GM19452 (cell line): ENCODE results near the gene NCAPD3.

Experiments
- ATAC-seq: cut with Tn5 transposase; IDR thresholded peaks from one replicate; pipeline ENCODE4 v1.9.1; 2021; ENCODE audit not compliant: unreplicated experiment

The NCAPD3 gene

GRCh38 chr11:134254433-134255183 lies 30.8 kb upstream of the NCAPD3 start:
- no peak for ATAC-seq

GRCh38 chr11:134253188-134253993 lies 29.6 kb upstream of the NCAPD3 start, which contains the start of the genes ACAD8 and THYN1:
ACAD8 (plus strand) TSS chr11:134253568; CDS start chr11:134253601, 33 bp downstream.
THYN1 (minus strand) TSS chr11:134253352; CDS start chr11:134252882, 470 bp downstream.
- ATAC-seq: peak; percentile 99

- ATAC-seq: no peak
Measured at GRCh38 chr11:134252346-134253187, 28.8 kb upstream of the NCAPD3 start.

DNA sequence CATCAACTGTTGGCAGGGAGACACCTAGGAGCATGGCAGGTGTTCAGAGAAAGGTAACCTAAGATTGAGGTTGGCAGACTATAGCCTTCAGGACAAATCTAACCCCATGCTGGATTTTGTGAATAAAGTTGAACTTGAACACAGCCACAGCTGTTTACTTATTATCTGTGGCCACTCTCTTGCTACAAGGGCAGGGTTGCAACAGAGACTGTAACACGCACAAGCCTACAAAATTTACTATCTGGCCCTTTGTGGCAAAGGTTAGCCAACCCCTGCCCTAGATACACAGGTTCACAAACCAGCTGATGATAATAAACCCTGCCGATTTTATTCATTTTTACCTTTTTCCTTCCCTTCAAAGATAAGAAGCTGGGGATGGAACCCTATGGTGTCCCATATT lies 26.9 kb upstream of the NCAPD3 start:
- ATAC-seq: no peak

DNA sequence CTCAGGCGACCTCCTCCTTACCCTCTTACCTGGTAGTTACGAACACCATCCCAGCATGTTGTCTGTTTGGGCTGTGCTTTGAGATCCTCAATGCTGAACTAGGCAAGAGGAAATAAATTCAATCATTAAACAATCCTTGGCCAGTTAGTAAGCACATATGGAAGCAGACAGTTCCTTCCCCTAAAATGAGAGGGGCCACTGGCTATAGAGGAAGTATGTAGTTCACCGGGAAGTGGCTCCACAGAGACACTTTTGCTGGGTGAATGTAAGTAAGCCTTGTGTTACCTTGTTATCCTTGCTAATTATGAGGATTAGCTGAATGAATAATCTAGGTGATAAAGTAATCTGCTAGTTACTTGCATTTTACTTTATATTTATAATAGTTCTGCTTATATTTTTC lies 26.5 kb upstream of the NCAPD3 start:
- no peak for ATAC-seq

DNA sequence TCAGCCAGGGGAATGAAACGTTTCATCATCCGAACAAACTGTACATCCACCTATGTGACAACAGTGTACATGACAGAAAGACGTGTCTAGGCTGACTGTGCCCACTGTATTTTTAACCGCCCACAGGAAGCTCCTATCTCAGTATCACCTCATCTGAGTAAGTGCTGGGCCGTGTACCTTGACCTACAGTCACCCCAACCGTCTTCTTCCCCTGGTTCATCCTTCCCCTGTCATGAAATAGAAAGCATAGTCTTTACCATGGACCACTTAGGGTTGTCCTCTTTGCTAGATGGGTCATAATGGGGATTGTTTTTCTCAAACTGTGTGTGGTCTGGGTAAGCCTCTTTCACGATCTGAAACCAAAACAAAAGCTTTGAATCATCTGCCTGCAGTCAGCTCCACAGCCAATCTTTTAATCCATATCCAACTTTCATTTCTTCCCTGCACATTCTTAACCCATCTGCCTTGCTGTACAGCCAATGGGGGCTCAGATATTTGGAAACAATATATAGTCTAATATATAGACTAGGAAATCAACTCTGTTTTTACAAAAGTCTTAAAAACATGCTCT lies 25.2 kb upstream of the NCAPD3 start:
- no peak for ATAC-seq

DNA sequence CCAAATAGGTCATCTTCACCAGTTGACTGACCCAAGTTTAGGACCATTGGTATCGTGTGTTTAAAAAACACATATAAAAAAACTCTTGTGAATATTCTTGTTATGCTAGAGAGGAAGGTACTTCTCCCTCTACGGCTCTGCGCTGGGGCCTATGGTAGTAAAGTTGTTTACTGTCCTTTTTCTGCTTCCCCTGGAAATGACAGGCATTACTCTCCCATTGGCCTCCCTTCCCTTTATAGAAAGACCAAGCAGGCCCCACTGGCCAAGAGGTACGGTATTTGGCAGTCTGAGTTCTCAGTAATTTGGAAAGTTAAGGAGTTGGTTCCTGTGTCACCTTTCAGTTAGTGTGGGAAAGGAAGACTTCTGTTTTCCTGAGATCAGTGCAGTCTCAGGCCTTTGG lies 22.9 kb upstream of the NCAPD3 start:
- no peak for ATAC-seq

DNA sequence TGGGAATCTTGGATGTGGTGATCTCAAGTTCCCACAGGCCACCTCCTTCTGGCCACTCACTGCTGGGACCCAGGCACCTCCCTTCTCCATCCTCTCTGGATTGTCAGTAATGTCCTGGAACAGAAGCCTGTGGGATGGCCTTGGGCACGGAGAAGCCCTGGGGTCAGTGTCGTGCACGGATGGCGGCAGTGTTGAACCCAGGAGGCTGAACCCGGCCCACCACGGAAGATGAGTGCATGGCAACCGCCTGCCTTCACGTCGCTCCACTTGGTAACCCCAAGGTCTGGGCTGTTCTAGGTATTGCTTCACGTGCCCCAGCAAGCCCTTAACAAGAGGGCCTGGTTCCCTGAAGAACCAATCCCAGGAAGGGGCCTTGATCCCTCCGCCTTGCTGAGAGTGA lies 22.3 kb upstream of the NCAPD3 start:
- no peak for ATAC-seq

DNA sequence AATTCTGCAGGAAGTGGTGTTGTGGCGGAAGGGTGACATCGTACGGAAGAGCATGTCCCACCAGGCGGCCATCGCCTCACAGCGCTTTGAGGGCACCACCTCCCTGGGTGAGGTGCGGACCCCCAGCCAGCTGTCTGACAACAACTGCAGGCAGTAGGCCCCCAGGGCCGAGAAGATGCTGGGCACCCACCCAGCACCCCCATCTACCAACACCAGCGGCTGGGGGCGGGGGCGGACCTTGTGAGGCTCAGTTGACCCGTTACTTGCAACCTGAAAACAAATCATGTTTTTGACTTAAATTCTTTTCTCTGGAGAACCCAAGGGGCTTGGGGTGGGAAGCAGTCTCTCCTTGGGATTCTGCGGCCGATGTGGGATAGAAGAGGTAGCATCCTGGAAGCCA lies 21.7 kb upstream of the NCAPD3 start:
- ATAC-seq: no peak

DNA sequence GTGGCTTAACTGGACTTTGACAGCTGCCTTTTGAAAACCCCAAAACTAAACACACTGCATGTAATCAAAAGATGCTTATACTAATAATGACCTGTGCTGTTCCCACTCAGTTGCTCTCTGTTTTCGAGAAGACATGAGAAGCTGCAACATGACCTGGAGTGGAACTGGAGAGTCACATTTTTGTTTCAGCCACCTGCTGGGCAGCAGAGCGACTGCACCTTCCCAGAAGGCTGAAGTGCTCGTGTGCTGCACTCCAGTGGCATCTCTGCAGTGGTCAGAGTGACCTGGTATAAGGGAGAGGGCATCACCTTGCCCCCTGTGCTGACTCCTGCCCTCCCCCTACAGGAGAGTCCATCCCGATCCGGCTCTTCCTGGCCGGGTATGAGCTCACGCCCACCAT lies 20.8 kb upstream of the NCAPD3 start:
- peak; percentile 80 for ATAC-seq

DNA sequence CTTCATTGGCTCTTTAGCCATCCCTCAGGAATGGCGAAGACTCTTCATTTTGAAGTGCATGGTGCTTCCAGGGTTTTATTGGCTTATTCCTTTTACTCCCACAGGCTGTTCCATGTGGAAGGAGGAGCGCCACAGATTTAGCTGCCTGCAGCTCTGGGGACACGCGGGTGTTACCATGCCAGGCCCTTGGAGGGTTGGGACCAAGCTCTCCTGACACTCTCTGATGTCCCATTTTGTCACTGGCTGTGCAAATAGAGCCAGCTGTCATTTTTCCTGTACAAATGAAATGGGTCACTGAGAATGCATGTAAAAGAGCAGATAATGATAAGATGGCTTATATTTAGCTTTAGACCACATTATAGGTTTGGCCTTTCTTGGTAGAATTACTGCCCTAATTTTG lies 20.1 kb upstream of the NCAPD3 start:
- no peak for ATAC-seq

GRCh38 chr11:134242376-134242775 lies 18.6 kb upstream of the NCAPD3 start:
- no peak for ATAC-seq

DNA sequence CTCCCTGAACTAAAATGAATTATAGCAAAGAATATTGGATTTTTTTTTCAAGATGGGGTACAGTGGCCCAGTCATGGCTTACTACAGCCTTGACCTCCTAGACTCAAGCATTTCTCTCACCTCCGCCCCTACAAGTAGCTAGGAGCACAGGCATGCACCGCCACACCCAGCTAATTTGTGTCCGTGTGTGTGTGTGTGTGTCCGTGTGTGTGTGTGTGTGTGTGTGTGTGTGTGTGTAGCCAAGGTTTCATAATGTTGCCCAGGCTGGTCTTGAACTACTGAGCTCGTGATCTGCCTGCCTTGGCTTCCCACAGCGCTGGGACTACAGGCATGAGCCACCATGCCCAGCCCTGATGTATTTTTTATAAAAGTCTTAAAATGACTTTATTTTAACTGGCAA lies 16.8 kb upstream of the NCAPD3 start:
- ATAC-seq: no peak

GRCh38 chr11:134238956-134239355 lies 15.2 kb upstream of the NCAPD3 start:
- no peak for ATAC-seq

- ATAC-seq: no peak
Measured at GRCh38 chr11:134237557-134237922, 13.8 kb upstream of the NCAPD3 start.

- no peak for ATAC-seq
Measured at GRCh38 chr11:134236834-134237556, 13.2 kb upstream of the NCAPD3 start.

GRCh38 chr11:134235399-134235798 lies 11.6 kb upstream of the NCAPD3 start:
- no peak for ATAC-seq

- no peak for ATAC-seq
Measured at GRCh38 chr11:134233729-134234179, 10.0 kb upstream of the NCAPD3 start.

GRCh38 chr11:134231958-134232659 lies 8.3 kb upstream of the NCAPD3 start:
- peak; percentile 35 for ATAC-seq

- no peak for ATAC-seq
Measured at GRCh38 chr11:134230339-134230738, 6.6 kb upstream of the NCAPD3 start.
